Measurements from ENCODE around the gene MAF. TPM values are rescaled to one million over a fixed set of nuclear protein-coding genes. Genes with fewer than 3 reads are reported as not detected.

MAF gene
- total and polyA plus RNA-seq, 2 experiments from 2014 or later, result 0.91 to 2.5 TPM

- Mint-ChIP-seq H3K4me3 (no peak overlapping the region), H3K9me3 (no peaks in the 10 kb centered on the region), H3K27me3 (ENCODE audit: insufficient read depth, low read depth, poor library complexity) (peaks cover 15% of the 10 kb centered on the region), H3K27ac (no peak overlapping the region), H3K36me3 (ENCODE audit: low read depth) (no peaks in the 10 kb centered on the region; the same call in 2 of the 3 replicates), H3K4me1 (peaks cover 61% of the 10 kb centered on the region)
- Histone ChIP-seq H3K4me1 (ENCODE audit: insufficient read depth) (peaks cover 53% of the 10 kb centered on the region), H3K27me3 (ENCODE audit: insufficient read depth) (peaks cover 25% of the 10 kb centered on the region), H2AFZ (no peak overlapping the region), H4K20me1 (replicated peaks; ENCODE audit: insufficient read depth) (no peaks in the 10 kb centered on the region), H3F3A (replicated peaks; ENCODE audit: low read depth) (no peaks in the 10 kb centered on the region), H3K4me2 (no peak overlapping the region), H3K9me2 (ENCODE audit: insufficient read depth) (no peaks in the 10 kb centered on the region), H3K79me2 (replicated peaks; ENCODE audit: insufficient read depth) (no peaks in the 10 kb centered on the region), H3K36me3 (ENCODE audit: insufficient read depth) (no peaks in the 10 kb centered on the region), H3K4me3 (no peak overlapping the region), H3K27ac (ENCODE audit: low read depth) (no peak overlapping the region)
- DNase-seq (ENCODE audit: low spot score) (no peak), ATAC-seq (no peak)
- no peak for TF ChIP-seq NANOG (IDR thresholded peaks at IDR 0.05; ENCODE audit: borderline replicate concordance)
- no peak for TF ChIP-seq CTCF (conservative IDR thresholded peaks at IDR 0.05; ENCODE audit: low read depth in 2 of 2)
- TF ChIP-seq ZNF462 (CRISPR knock-in tag; IDR thresholded peaks at IDR 0.05), result no peak
- TF ChIP-seq EZH2phosphoT487 (IDR thresholded peaks at IDR 0.05; ENCODE audit: unreplicated experiment), result no peak
- TF ChIP-seq EZH2 (IDR thresholded peaks at IDR 0.05; ENCODE audit: low read depth, unreplicated experiment), result no peak
These were observed 5.3 kb downstream of the MAF start for GRCh38 chr16:79595231-79595641.

Data from GM23338 (cell line).